Lung (tissue), 12 donors: ENCODE measurements around the gene AMBRA1. TPM values are rescaled to one million over a fixed set of nuclear protein-coding genes. Genes with fewer than 3 reads are reported as not detected.

ENCODE experiments used
- ATAC-seq: fragments of 200-7000 bp; cut with Tn5 transposase; one replicate; pipeline ENCODE4 v1.9.1; 2020; ENCODE audit warnings: moderate number of reproducible peaks; ENCODE audit not compliant: insufficient read depth, low FRiP score
- DNase-seq, 3 donors: peaks; one replicate each; pipeline ENCODE4 v3.0.0-alpha.2; 2013 to 2017
- H3K27ac ChIP-seq, 2 donors: one replicate each; pipeline ENCODE4 v1.5.1; 2013; ENCODE audit warnings: mild to moderate bottlenecking in 2 of 2, moderate library complexity in 2 of 2, control low read depth in 1 of 2, inconsistent platforms in 1 of 2, low read depth in 1 of 2, low read length in 1 of 2
- H3K27me3 ChIP-seq, 3 donors: one replicate each; pipeline ENCODE4 v1.5.1; 2013; ENCODE audit warnings: low read length in 2 of 3; ENCODE audit not compliant: control insufficient read depth in 3 of 3, insufficient read depth in 3 of 3
- H3K36me3 ChIP-seq, 4 donors: one replicate each; pipeline ENCODE4 v1.5.1; 2013; ENCODE audit warnings: low read length in 4 of 4, mild to moderate bottlenecking in 1 of 4, moderate library complexity in 1 of 4; ENCODE audit not compliant: control insufficient read depth in 4 of 4, insufficient read depth in 4 of 4
- H3K4me1 ChIP-seq, 5 donors: one replicate each; pipeline ENCODE4 v1.5.1; 2013; ENCODE audit warnings: low read length in 5 of 5, mild to moderate bottlenecking in 2 of 5, moderate library complexity in 1 of 5; ENCODE audit not compliant: control insufficient read depth in 5 of 5, insufficient read depth in 5 of 5
- H3K4me3 ChIP-seq: one replicate; pipeline ENCODE4 v1.5.1; 2013; ENCODE audit warnings: mild to moderate bottlenecking, control low read depth, moderate library complexity
- H3K9ac ChIP-seq, 2 donors: one replicate each; pipeline ENCODE4 v1.5.1; 2013; ENCODE audit warnings: low read length in 2 of 2, control low read depth in 1 of 2; ENCODE audit not compliant: insufficient read depth in 1 of 2
- H3K9me3 ChIP-seq, 4 donors: one replicate each; pipeline ENCODE4 v1.5.1; 2013; ENCODE audit warnings: low read length in 3 of 4, mild to moderate bottlenecking in 1 of 4, moderate library complexity in 1 of 4; ENCODE audit not compliant: control insufficient read depth in 4 of 4, insufficient read depth in 3 of 4
- WGBS, 2 donors: extraction: QIAGEN DNeasy Blood & Tissue Kit; methylation state at CpG; one replicate each; pipeline ENCODE4 v1.1.7; 2013; 5-methylcytosine and 5-hydroxymethylcytosine counted together
- polyA plus RNA-seq, 2 donors: library from polyadenylated mRNA; stranded (reverse); fragments of 200-250 nt; gene quantifications; one replicate each; pipeline ENCODE4 v1.2.1, GENCODE V29; 2013
- total RNA-seq, 2 donors: library from RNA; depleted of rRNA in 1 of 2; stranded (reverse); fragments of >200 nt in 1 of 2; gene quantifications; one replicate each; pipeline ENCODE4 v1.2.1, GENCODE V29; 2014 to 2021
- TF ChIP-seq, protein P1 (sequence below): IDR thresholded peaks from 2 replicates; pipeline ENCODE4 v1.5.1; 2012; ENCODE audit warnings: mild to moderate bottlenecking; ENCODE audit errors: control extremely low read depth, extremely low read depth
- donor health status: control.
- donor health status: control.
- donor health status: Bipolar disorder and iron deficiency.
- donor health status: healthy.
- donor health status: DM: yes; HTN: yes; CAD: no.

The AMBRA1 gene
- total and polyA plus RNA-seq, 4 donors, result 7.4 to 41.2 (median 23.7) TPM

DNA sequence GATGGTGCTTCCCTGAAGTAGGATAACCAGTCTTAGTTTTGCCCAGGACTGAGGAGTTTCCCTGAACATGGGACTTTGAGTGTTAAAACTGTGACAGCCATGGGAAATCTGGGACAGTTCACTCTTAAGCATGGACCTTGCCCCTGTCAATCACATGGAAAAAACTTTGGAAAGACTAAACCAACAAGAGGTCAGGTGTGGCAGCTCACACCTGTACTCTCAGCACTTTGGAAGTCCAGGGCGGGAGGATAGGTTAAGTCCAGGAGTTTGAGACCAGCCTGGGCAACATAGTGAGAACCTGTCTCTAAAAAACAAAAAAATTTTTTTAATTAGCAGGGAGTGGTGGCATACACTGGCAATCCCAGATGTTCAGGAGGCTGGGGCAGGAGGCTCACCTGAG, 3.3 kb upstream of the AMBRA1 start:
- TF ChIP-seq, protein P1, sequence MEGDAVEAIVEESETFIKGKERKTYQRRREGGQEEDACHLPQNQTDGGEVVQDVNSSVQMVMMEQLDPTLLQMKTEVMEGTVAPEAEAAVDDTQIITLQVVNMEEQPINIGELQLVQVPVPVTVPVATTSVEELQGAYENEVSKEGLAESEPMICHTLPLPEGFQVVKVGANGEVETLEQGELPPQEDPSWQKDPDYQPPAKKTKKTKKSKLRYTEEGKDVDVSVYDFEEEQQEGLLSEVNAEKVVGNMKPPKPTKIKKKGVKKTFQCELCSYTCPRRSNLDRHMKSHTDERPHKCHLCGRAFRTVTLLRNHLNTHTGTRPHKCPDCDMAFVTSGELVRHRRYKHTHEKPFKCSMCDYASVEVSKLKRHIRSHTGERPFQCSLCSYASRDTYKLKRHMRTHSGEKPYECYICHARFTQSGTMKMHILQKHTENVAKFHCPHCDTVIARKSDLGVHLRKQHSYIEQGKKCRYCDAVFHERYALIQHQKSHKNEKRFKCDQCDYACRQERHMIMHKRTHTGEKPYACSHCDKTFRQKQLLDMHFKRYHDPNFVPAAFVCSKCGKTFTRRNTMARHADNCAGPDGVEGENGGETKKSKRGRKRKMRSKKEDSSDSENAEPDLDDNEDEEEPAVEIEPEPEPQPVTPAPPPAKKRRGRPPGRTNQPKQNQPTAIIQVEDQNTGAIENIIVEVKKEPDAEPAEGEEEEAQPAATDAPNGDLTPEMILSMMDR, result no peak
- Histone ChIP-seq H3K27ac (no peak overlapping the region), H3K27me3 (no peaks in the 10 kb centered on the region), H3K9ac (no peak overlapping the region), H3K4me3 (no peak overlapping the region), H3K4me1 (peaks cover 0 to 18% (median 9%) of the 10 kb centered on the region in 5 donors), H3K36me3 (no peaks in the 10 kb centered on the region), H3K9me3 (no peaks in the 10 kb centered on the region)
- DNase-seq, result no peak
- ATAC-seq, result no peak
- WGBS, 2 donors, result 97 to 100% methylated on average over 1 of the region's 1 CpG

DNA sequence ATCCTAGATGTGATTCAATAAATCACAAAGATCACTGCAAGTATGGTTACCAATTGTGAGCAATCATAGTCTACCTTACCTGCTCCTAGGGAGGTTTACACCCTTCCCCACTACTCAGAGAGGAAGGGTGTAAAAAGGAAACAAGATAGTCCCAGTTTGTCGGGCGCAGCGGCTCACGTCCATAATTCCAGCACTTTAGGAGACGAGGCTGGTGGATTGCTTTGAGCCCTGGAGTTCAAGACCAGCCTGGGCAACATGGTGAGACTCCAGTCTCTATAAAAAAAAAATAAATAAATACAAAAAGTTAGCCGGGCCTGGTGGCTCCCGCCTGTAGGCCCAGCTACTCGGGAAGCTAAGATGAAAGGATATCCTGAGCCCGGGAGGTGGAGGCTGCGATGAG, 962 bp upstream of the AMBRA1 start:
- TF ChIP-seq, protein P1, result no peak
- WGBS, 2 donors, result 95 to 97% methylated on average over 10 of the region's 10 CpGs

DNA sequence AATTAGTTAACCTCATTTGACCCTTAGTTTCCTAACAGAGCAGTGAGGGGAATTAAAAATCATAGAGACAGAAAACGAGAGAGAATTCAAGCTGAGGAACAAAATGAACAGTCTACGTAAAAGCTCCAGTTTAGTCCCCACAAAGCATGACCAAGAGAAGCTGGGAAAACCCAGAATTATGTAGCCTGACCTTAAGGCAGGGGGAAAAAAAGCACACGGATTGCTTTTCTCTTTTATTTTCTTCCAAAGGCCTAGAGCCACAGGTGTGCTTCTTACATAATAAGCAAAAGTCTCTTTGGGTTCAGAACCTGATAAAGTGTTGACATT, 514 bp upstream of the AMBRA1 start:
- Histone ChIP-seq H3K27me3 (no peaks in the 10 kb centered on the region), H3K27ac (peak overlapping the region in 1 of 2 donors; percentile 39), H3K9me3 (no peaks in the 10 kb centered on the region), H3K4me3 (no peak overlapping the region), H3K4me1 (peaks cover 4 to 24% (median 8%) of the 10 kb centered on the region in 5 donors), H3K36me3 (no peaks in the 10 kb centered on the region), H3K9ac (peak overlapping the region in 1 of 2 donors; percentile 78)
- 37 to 43% methylated on average over 3 of the region's 3 CpGs for WGBS, 2 donors
- DNase-seq (no peak), ATAC-seq (no peak)
- TF ChIP-seq, protein P1, result no peak

More for the DNA sequence above, 962 bp upstream of the AMBRA1 start:
- no peak overlapping the region for H3K9ac ChIP-seq
- H3K27ac ChIP-seq, result peak overlapping the region in 1 of 2 donors; percentile 39
- DNase-seq (no peak), ATAC-seq (no peak)
- no peaks in the 10 kb centered on the region for H3K36me3 ChIP-seq
- no peaks in the 10 kb centered on the region for H3K9me3 ChIP-seq
- H3K27me3 ChIP-seq, result no peaks in the 10 kb centered on the region
- H3K4me3 ChIP-seq, result no peak overlapping the region
- peaks cover 4 to 22% (median 8%) of the 10 kb centered on the region in 5 donors for H3K4me1 ChIP-seq
